Pons (tissue), 1 donor: Measurements from ENCODE around the gene EML6.
"Not testable (repeated sequence)": the region's sequence is repeated elsewhere in the genome, so short reads cannot be mapped to it uniquely, and the experiment has no call there.

Source experiments
- DNase-seq: peaks from one replicate; pipeline ENCODE4 v3.0.0-alpha.2; 2016; ENCODE audit warnings: low spot score

The EML6 gene

GRCh38 chr2:54965425-54965824 lies 242.0 kb downstream of the EML6 start:
- no peak for DNase-seq

DNA sequence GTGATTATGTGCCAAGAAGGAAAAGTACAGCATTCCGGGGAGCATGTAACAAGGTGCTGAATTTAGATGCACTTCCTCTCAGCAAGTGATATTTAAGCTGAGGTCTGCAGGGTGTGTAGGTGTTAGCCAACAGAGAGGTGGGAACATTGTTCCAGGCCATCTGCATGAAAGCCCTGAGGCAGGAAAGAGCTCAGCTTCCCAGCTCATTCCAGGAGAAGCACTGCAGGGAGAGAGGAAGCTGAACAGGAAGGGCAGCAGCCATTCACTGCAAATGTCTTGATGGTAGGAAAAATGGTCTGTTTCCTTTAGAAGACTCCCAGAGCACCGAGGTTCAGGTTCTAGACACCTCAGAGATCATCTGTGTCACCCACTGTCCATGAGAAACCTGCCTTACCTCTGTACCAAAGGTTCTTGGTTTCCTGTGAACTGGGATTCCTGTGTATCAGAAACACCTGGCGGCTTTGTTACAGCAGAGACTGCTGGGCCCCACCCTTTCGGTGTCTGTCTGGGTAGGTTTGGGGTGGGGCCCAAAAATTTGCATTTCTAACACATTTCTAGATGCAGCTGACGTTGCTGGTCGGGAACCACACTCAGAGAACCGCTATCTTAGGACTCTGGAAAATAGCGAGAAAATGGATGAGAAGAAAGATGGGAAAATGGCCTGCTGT lies 242.8 kb downstream of the EML6 start:
- no peak for DNase-seq

DNA sequence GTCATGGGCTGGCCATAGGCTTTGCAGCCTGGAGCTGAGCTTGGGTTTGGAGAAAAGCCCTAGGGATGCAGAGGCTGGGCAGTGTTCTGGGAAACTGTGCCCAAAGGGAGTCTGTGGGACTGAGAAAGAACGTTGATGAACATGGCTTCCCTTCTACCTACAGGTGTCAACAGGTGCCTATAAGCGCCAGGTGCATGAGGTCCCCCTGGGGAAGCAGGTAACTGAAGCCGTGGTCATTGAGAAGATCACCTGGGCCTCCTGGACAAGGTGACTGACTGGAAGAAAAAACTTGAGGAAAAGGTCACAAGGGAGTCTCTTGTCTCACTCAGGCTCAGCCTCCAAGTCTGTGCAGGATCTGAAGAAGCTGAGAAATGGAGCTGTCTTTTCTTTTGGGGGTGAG lies 243.4 kb downstream of the EML6 start:
- no peak for DNase-seq

GRCh38 chr2:54967269-54967668 lies 243.8 kb downstream of the EML6 start:
- DNase-seq = peak; percentile 69

GRCh38 chr2:54967759-54968365 lies 244.4 kb downstream of the EML6 start:
- no peak for DNase-seq

GRCh38 chr2:54968561-54969218 lies 245.2 kb downstream of the EML6 start:
- DNase-seq = no peak

DNA sequence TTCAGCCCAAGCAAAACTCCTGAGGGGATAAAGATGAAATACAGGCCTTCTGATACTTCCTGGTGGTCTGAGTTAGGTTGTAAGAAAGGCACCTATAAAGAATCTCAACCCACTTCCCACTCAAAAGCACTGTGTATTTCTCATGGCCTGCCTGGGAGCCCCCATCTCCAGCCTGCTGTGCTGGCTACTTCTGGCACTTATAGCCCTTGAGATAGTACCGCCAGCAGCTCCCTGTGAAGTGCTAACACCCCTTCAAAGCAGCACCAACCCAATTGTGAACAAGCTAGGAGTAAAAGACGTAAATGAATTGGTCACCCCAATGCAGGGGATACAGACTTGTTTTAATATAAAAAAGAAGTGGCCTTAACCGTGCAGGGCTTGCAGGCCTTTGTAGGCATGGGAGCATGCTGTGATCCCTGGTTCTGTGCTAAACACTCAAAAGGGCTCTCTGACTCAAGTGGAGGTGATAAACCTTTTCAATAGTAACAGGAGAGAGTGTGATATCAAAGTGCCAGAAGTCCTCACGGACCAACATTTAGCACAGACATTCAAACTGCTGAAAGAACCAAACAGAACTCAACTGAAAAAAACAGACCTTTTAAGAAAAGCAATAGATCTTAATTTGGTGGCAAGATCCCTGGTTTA lies 246.0 kb downstream of the EML6 start:
- no peak for DNase-seq

DNA sequence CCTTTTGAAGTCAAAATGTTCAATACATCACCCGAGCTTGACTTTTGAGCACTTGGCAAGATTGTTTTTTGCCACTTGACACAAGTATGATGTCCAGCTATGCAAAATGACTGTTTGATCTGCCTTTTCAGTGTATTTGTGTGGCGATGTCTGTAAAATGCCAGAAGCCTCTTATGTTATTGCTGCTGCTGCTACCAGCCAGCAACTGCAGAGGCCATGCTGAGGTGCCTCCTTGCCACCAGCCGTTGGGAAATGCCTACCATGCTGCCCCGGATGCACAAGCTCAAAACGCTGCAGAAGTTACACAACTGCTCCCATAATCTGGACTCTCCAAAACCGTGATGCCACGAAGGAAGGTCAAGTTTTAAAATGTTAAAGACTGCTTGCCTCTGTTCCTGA lies 246.5 kb downstream of the EML6 start:
- no peak for DNase-seq

GRCh38 chr2:54975175-54975574 lies 251.7 kb downstream of the EML6 start:
- DNase-seq = no peak

GRCh38 chr2:54975598-54976492 lies 252.4 kb downstream of the EML6 start:
- no peak for DNase-seq

DNA sequence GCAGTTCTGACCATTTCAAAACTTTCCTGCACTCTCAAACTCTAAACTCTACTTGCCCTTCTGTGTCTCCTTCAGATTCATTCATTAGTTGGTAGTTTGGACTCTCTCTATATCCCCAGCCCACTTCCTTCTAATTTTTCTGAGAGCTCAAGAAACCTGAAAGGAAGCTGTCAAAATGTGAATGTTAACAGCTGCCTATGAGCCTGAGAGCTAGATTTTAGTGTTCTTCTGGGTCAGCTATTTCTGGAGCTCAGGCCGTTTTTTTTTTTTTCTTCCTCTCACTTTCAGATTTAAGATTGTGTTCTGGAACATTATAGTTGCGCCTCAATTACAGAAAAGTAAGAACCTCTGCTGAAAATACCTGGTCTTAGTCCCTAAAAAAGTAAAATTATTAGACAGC lies 253.7 kb downstream of the EML6 start:
- DNase-seq = no peak

DNA sequence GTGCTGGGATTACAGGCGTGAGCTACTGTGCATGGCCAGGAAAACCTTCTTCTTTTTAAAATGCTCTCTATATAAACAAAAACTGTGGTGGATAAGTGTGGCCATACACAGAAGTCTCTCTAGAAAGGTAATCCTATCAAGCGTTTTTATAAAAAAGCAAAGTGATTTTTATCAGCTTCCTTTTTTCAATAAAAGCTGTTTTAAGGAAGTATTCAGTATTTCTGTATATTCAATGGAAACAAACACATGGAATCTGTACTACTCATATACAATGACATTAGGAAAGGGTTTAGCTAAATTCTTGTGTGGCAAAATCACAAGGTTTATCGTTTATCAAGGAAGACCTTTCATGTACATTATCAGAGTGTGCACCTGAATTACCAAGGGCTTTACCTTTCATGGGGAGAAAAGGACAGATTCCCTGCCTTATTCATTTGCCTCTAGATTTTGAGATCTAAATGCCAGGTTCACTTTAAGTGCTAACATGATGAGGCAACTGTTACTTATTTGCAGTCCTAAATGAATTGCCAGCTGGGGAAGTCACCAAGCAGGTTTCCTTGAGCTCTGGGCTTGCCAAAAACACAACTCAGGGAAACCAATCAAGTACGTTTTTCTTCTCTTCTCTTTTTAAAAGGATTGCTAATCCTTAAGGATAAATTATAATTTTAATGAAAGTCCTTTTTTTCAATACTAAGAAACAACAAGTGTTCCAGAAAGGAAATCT lies 256.0 kb downstream of the EML6 start:
- no peak for DNase-seq

GRCh38 chr2:54981385-54981784 lies 257.9 kb downstream of the EML6 start:
- no peak for DNase-seq

GRCh38 chr2:54983345-54984220 lies 260.1 kb downstream of the EML6 start:
- DNase-seq = no peak

DNA sequence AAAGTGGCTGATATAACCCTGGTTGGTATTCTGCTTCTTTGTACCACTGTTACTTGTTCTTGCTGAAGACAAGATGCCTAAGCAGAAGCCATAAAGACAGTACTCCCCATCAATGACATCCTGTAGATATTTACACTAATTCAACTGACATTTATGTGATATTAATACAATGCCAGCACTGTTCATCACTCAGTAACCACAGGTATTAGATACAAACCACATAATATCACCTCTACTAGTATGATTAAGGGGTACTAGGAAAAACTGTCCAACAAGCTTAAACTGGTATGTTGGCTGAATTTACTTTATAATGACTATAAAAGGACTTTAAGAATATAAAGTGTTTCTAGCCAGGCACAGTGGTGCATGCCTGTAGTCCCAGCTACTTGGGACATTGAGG lies 261.0 kb downstream of the EML6 start:
- no peak for DNase-seq

- no peak for DNase-seq
Measured at GRCh38 chr2:54986264-54986663, 262.8 kb downstream of the EML6 start.

DNA sequence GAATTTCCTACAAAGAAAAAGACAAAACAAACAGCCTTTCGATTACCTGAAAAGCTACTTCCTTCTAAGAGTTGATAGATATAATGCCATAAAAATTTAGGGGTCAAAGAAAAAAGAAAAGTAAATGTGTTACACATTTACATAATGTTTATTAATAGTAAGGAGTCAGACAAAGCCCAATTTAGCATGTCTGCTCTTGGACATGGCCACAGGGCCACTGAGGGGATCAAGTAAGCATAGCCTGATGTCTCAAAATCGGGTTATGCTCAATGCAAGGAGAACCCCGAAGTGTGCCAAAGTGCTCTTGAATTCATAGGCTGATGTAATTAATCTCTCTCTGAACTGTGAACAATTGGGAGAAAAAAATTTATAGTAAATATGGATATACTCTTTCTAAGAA lies 265.1 kb downstream of the EML6 start:
- no peak for DNase-seq

DNA sequence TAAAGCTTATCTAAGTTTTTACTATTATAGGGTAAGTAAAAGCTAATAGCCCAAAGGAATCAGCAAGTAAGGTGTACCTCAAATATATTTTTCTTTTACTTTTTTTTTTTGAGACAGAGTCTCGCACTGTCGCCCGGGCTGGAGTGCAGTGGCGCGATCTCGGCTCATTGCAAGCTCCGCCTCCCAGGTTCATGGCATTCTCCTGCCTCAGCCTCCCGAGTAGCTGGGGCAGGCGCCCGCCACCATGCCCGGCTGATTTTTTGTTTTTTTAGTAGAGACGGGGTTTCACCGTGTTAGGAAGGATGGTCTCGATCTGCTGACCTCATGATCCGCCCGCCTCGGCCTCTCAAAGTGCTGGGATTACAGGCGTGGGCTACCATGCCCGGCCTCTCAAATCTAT lies 267.2 kb downstream of the EML6 start:
- not testable (repeated sequence) for DNase-seq

GRCh38 chr2:54995553-54995952 lies 272.1 kb downstream of the EML6 start:
- no peak for DNase-seq

- DNase-seq = no peak
Measured at GRCh38 chr2:54997826-54998225, 274.4 kb downstream of the EML6 start.
